ENCODE results near the gene DHRS2.
"Not testable (repeated sequence)": the region's sequence is repeated elsewhere in the genome, so short reads cannot be mapped to it uniquely, and the experiment has no call there.

Gene DHRS2

DNA sequence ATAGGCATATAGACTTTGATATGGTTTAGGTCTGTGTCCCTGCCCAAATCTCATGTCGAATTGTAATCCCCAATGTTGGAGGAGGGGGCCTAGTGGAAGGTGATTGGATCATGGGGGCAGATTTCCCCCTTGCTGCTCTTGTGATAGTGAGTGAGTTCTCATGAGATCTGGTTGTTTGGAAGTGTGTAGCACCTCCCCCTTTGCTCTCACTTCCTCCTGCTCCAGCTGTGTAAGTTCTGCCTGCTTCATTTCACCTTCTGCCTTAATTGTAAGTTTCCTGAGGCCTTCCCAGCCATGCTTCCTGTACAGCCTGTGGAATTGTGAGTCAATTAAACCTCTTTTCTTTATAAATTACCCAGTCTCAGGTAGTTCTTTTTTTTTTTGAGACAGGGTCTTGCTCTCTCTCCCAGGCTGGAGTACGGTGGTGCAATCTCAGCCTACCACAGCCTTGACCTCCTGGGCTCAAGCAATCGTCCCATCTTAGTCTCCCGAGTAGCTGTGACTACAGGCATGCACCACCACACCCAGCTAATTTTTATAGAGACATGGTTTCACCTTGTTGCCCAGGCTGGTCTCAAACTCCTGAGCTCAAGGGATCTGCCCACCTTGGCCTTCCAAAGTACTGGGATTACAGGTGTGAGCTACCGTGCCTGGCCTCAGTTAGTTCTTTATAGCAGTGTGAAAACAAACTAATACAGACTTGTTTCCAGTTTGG lies 1.3 kb upstream of the DHRS2 start:
- FAIRE-seq: not testable (repeated sequence)

DNA sequence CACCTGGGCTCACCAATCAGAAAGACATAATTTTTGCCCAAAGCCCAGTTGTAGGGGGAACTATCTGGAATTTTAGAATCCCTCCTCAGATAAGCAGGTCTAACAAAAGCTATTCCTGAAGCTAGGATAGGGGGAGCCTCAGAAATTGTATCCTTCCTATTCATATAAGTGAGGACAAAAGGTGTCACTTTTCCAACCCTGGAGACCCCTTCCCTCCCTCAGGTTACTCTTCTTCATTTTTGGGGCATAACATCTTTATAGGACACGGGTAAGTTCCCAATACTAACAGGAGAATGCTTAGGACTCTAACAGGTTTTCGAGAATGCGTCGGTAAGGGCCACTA lies 1.1 kb downstream of the DHRS2 start:
- FAIRE-seq: not testable (repeated sequence)

DNA sequence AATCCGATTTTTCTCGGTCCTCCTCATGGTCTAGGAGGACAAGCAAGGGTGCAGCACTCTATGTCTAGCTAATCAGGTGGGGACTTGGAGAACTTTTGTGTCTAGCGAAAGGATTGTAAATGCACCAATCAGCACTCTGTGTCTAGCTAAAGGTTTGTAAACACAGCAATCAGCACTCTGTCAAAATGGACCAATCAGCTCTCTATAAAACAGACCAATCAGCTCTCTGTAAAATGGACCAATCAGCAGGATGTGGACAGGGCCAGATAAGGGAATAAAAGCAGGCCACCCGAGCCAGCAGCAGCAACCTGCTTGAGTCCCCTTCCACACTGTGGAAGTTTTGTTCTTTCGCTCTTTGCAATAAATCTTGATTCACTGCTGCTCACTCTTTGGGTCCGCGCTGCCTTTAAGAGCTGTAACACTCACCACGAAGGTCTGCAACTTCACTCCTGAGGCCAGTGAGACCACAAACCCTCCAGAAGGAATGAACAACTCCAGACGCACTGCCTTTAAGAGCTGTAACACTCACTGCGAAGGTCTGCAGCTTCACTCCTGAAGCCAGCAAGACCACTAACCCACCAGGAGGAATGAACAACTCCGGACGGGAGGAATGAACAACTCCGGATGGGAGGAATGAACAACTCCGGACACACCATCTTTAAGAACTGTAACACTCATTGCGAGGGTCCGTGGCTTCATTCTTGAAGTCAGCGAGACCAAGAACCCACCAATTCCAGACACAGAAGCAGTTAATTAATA lies 1.7 kb downstream of the DHRS2 start:
- not testable (repeated sequence) for FAIRE-seq

DNA sequence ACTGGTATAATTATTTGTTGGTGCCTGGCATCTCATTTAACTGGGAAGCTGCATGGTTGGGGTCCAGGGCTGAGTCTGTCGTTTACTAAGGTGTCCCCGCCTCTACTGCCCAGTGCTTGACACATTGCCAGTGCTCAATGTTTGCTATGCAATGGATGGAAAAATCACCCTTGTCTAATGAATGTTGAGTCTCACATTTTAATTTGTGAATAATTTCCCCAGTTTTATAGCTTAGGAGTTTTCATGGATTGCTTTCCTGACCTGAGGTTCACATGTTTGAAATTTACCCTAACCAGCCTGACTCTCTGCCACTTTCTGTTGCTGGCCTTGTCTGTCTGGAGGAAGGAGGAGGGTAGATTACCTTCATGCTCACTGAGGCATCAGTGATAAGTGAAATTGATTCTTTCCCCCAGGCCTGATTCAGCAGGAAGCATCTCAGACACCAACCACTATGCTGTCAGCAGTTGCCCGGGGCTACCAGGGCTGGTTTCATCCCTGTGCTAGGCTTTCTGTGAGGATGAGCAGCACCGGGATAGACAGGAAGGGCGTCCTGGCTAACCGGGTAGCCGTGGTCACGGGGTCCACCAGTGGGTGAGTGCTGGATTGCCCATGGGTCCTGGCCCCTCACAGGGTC lies 2.4 kb downstream of the DHRS2 start:
- FAIRE-seq: no peak

DNA sequence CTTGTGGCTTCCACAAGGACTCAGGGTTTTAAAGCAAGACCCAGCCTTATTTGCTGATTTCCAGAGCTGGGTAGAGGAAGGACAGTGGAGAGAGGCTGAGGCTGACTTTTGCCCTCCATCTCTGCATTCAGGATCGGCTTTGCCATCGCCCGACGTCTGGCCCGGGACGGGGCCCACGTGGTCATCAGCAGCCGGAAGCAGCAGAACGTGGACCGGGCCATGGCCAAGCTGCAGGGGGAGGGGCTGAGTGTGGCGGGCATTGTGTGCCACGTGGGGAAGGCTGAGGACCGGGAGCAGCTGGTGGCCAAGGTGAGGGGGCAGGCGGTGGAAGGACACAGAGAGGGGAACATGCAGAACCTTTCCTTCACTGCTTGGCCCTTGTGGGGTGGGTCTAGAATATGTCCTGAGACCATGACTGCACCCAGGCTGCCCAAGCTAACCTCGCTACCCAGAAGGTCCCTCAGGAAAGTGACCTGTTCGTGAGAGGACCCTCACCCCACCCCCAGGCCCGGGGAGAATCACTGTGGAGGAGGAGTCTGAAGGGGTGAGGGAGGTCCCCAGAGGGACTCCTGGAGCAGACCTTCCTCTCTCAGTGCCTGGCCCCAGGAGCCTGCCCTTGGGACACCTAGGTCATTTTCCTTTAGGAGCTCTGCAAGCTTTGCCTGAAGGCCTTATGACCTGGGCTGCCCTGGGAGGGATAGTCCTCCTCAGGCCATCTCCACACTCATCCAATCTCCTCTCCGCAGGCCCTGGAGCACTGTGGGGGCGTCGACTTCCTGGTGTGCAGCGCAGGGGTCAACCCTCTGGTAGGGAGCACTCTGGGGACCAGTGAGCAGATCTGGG lies 3.1 kb downstream of the DHRS2 start:
- FAIRE-seq: no peak

DNA sequence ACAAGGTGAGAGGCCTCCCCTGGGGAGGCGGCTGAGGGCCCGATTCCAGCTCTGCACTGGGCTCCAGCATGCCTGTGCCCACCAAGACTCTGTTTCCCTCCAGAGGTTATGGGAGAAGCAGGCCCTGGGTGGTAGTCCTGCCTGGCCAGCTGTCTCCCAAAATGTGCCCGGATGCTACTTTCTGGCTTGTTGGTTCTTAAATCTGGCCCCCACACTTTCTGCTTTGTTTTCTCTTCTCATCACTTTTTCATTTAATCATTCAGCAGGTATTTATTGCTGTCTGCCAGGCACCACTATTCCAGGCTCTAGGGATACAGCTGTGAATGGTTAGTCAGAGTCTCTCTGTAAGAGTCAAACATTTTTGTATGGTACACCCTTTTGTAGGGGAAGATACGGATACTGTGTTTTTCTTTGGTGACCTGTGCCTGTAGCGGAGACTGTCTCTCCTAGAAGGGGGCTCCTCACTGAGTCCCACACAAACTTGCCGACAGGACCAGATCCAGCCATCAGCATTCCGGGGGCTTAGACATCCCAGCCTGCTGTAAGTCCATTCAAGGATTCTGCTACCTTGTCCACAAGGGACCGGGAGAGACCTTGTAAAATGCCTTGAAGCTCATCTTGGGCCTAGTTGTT lies 3.8 kb downstream of the DHRS2 start:
- FAIRE-seq: no peak

DNA sequence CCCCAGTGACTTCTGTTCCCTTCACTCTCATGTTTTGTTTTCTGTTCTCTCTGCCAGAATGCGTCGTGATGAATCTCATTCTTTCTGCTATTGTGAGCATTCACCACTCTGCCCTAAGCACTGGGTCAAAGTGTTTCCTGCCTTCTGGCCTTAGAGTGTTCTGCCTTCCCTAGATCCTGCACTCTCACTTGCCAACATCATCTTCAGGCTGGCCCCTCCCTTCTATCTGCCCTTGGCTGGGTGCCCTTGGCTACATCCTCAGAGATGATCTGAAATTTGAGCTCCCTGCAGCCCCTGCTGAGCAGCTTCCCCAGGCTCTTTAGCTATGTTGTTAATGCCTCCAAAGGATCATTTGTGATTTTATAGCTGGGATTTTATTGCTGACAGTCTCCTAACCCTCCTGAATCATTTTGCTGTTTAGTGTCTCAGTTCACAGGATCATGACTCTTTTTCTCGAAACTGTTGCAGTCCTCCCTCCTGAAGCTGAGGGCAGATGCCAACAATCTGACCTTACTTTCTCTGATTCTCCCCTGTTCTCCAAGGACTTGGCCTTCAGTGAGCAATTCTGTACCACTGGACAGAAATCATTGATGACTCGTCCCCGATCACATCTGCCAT lies 4.5 kb downstream of the DHRS2 start:
- peak; percentile 88 for FAIRE-seq

DNA sequence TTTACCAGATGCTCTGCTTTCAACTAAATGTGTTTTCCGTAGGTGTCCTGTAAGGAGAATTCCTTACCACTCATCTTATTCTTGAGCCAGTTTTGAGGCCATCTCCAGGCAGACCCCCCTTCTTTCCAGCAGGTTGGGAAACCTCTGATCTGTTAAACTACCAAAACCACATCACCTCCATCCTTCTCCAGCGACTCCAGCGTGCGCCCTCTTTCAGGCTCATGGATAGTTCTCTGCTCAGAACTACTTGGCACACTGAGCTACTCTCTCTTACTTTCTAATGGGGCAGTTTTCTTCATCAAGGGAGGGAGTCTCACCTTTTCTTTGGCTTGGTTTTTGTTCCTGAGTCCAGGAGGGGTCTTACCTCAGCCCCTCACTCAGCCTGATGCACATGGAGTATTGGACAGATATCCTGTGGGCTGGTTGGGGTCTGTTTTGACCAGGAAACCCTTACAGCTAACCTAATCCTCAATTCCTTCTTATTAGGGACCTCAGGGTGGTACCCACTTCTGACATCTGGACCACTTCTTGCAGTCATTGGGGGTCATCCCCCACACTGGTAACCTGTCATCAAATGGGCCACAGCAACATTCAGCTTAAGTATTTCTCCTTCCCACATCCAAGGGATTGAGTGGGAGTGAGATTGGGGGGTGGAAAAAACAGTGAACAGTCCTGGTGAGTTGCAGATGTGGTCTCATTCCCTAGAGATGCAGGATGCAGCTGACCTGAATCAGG lies 5.2 kb downstream of the DHRS2 start:
- no peak for FAIRE-seq

DNA sequence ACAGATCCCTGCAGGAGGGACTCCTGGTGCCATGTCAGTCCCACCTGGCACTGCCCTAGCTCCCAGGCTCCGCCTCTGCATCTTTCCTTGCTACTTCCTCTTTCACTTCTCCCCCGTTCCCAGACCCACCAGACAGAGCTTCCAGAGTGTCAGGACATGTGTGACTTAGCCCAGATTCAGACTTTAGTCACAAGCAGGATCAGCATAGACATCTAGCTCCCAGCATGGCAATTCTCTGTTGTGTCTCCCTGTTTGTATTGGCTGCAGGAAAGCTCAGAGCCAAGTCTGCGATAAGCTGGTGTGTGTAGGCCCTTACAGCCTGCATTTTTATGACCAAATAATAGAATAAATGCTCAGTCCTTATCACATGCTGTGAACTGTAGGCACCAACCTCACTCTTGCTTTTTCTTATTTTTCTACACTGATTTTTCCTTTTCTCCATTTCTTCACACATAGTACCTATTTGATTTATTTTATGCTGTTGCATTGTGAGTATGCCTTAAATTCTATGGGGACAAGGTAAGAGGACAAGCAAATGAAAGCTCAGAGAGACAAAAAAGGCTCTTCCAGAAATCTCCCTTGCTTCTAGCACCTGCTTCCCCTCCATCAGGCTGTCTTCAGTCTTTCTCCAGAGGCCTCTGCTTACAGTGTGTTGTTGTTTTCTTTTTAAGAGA lies 5.9 kb downstream of the DHRS2 start:
- no peak for FAIRE-seq

DNA sequence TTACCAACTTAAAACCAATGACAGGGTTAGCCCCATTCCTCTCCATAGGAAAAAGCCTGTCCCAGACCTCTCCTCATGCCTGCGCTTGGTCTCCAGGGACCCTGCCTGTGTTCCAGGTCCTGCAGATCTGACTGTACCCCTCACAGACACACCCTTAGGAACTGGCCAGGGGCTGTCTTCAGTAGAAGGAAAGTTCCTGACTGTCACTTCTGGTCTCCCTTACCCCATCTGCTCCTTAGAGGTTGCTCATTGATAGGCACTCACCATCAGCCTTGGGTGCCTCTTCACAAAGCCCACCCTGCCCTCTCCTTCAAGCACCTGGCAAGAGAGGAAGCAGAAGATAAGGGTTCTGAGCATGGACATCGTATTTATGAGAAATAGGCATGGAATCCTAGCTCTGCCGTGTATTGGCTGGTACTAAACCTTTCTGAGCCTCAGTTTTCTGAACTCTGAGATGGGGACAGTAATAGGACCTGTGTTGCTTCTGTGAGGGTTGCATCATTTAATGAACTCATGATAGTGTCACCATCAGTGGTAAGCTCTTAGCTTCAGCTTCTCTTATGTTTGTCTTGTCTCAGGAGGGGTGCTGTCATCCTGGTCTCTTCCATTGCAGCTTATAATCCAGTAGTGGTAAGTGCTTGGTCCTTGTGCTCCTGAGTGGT lies 7.5 kb downstream of the DHRS2 start:
- FAIRE-seq: no peak

DNA sequence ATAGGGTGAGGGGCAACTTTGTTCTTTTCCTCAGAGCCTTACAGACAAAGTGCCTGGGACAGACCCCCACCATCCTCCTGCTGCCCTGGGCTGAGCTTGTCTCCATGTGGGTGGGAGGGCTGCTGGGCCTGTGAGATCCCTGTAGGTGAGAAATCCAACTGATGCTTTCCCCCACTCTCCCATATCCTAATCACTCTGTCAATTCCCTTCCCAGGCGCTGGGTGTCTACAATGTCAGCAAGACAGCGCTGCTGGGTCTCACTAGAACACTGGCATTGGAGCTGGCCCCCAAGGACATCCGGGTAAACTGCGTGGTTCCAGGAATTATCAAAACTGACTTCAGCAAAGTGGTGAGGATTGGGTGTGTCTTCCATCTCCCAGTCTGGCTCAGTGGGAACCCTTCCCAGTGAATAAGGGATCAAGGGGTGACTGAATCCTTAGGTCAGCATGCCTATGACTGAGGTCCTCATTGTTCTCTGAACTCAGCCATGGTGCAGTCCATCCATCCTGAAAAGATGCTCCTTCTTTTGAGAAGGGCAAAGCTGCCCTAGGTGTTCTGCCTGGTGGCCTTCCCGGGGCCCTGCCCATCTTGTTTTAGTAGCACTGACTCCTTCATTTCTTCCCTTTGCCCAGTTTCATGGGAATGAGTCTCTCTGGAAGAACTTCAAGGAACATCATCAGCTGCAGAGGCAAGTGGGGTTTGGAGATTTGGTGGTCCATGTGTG lies 8.2 kb downstream of the DHRS2 start:
- FAIRE-seq: no peak

DNA sequence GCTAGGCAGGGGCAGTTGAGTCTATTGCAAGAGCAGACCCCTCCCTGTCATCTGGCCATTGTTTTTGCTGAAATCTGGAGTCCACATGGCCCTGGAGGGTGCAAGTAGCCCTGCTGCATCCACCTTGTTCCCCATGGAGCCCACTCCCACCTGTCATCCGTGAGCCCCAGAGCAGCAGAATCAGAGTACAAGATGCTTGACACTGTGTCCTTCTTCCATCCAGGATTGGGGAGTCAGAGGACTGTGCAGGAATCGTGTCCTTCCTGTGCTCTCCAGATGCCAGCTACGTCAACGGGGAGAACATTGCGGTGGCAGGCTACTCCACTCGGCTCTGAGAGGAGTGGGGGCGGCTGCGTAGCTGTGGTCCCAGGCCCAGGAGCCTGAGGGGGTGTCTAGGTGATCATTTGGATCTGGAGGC lies 8.8 kb downstream of the DHRS2 start:
- no peak for FAIRE-seq

DNA sequence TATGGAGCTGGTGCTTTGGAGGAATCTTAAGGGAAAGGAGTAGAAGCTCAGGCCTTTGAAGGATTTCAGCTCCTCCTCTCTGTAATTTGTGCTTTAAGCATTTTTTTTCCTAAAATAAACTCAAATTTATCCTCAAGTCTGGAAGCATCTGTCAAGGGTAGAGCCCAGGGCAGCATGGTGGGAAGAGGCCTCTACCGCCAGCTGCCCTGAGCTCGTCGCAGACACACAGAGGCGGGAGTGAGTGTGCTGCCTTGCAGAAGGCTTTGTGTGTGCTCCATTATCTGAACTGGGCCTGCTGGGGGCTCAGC lies 9.3 kb downstream of the DHRS2 start:
- no peak for FAIRE-seq

DNA sequence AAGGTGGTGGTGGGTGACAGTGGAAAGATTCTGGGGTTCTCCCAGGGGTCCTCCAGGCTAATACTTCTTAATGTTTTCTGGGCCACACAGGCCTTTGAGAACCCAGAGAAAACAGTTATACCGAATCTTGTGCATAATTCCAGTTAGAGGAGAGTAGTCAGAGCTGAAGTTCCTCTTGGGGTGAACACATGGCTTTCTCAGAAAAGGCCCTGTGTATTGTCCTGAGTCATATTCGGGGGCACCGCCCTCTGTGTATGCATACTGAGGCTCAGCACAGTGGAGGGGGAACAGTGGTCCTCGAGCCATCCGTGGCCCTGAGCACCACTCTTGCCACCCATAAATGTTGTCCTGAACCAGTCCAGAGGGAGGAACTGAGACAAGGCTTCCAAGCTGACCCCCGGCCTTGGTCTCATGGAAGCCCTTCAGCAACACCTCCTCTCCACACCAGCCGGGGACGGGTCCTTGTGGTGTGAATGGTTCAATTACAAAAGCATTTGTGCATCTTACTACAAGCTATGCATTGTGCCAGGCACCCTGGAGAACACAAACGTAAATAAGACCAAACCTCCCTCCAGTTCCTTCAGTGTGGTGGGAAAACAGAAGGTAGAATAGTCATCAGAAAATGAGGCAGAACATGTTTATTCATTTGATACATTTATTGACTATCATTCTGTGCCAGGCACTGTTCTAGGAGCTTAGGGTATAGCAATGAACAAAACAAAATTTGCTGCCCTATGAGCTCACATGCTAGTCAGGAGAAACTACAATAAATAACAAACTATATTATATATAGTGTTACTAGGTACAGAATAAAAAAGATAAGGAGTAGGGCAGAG lies 9.9 kb downstream of the DHRS2 start:
- FAIRE-seq: no peak

DNA sequence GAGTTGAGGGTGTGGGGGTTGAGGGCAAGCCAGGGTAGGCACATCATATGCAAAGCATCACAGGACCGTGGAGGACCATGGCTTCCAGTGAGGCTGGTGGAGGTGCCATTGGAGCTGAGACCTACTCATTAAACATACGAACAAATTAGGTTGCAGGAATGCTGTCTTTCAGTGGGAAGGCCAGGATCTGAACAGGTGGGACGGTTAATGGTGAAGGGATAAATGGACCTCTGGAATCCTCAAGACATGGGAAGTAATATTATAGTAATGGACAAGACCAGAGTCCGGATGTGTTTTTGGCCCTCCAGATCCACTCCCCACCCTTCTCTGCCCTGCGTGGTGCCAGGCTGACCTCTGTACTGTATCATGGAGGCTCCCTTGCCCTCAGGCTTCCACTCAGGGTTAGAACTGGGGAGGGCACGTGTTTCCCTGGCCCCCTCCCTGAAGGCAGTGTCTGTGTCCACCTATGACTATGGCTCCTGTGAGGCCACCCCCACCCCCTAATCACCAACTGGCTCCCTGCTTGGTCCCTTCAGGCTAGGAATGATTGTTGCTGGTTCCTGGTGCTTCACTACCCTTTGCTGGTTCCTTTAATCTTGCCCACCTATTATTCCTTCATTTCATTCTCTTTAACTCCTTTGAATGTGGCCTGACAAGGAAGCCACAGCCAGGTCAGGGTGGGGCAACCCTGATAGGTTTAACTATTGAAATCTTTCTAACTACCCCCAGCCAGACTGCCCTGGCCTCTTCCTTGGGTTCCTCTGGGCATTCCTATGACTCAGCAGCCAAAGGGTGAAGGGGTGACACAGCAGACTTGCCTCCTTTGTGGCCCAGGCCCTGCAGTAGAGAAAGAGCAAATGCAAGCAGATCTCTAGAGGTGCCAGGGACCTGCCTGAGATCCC lies 10.7 kb downstream of the DHRS2 start:
- no peak for FAIRE-seq

DNA sequence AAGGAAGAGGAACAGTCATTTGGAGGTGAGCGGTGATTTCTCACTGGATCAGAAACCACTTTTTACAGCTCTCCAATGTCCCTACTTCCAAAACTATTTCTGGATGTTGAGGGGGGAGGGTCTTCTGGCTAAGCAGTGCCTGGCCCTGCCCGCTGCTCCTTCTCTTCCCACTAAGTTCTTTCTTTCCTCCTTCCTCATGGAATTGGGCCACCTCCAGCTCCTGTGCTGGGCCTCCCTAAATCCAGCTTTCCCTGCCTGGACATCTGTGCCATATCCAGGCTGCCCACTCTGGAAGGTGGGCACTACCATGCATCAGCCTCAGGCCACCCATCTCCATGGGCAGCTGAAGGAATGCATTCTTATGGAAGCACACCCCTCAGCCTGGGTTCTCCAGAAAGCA lies 11.5 kb downstream of the DHRS2 start:
- no peak for FAIRE-seq

DNA sequence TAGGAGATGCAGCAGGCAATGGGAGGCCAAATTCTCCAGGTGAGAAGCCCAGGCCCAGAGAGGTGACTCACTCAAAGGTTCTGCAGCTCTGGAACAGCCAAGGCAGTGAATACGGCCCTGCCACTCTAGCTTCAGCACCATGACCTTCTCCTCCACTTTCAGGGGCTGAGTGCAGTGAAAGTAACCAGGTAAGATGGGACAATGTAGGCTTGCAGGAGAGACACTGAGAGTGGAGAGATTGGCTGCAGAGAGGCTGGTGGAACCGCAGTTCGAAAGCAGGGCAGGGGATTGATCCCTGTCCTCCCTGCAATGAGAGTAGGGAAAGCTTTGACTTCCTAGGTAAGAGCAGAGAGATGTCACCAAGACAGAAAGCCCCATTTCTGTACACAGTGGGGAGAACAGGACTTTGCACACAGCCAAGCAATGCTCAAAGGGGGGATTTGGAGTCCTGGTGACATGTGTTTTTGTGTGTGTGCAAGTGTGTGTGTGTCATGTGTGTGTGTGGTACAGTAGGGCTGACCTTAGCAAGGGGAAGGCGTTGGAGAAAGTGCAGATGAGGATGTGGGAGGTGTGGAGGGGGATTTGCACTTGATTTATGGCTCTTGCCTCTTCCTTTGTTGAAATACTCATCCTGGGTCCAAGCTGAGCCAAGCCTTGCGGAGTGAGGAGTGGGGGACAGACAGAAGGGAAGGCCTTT lies 12.7 kb downstream of the DHRS2 start:
- FAIRE-seq: no peak

Data from endometrium (tissue), 2 donors.